Activated naive CD8-positive, alpha-beta T cell treated with anti-CD3 and anti-CD28 coated beads for 36 hours (primary cell): Measurements from ENCODE around the gene FGFRL1. TPM values are rescaled to one million over a fixed set of nuclear protein-coding genes. Genes with fewer than 3 reads are reported as not detected.

ENCODE experiments used
- DNase-seq: peaks from one replicate; pipeline ENCODE4 v3.0.0; 2021
- H3K27ac Mint-ChIP-seq: one replicate; pipeline ENCODE4 v1.8.0; 2022; ENCODE audit warnings: mild to moderate bottlenecking, moderate library complexity, mixed read lengths
- H3K27me3 Mint-ChIP-seq: one replicate; pipeline ENCODE4 v1.8.0; 2022; ENCODE audit warnings: mild to moderate bottlenecking, mixed read lengths
- H3K36me3 Mint-ChIP-seq: one replicate; pipeline ENCODE4 v1.8.0; 2021; ENCODE audit warnings: mild to moderate bottlenecking, mixed read lengths
- H3K4me1 Mint-ChIP-seq: one replicate; pipeline ENCODE4 v1.8.0; 2021; ENCODE audit warnings: mixed read lengths
- H3K4me3 Mint-ChIP-seq: one replicate; pipeline ENCODE4 v1.8.0; 2022; ENCODE audit warnings: mild to moderate bottlenecking, moderate library complexity, mixed read lengths
- H3K9me3 Mint-ChIP-seq: one replicate; pipeline ENCODE4 v1.8.0; 2022; ENCODE audit warnings: mixed read lengths
- total RNA-seq, 2 experiments: library from RNA; stranded (reverse); gene quantifications; one replicate each; pipeline ENCODE4 v1.2.3, GENCODE V29; 2021

Gene FGFRL1
- total RNA-seq, 2 experiments from 2014 or later = 17.0 to 17.2 TPM

DNA sequence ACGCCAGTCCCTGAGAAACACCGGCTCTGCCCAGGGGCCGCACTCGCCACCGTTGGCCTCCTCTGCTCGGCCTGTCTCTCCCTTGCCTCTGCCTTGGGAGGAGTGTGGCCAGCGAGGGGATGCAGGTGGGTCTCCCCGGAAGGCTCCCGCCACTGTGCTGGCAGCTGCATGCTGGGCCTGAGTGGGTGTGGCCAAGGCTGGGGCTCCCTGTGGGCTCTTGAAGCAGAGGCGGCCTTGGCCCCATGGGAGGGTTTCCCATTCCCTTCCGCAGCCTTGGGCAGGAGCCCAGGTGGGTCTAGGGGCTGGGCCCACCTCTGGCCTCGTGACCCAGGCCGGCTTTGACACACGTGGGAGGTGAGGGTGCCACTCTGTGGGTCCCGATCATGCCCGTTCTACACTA lies 19.1 kb downstream of the FGFRL1 start:
- Mint-ChIP-seq H3K4me1 (peaks cover 4% of the 10 kb centered on the region), H3K27ac (no peak overlapping the region), H3K9me3 (no peaks in the 10 kb centered on the region), H3K4me3 (no peak overlapping the region), H3K27me3 (no peaks in the 10 kb centered on the region), H3K36me3 (no peaks in the 10 kb centered on the region)
- DNase-seq = no peak

DNA sequence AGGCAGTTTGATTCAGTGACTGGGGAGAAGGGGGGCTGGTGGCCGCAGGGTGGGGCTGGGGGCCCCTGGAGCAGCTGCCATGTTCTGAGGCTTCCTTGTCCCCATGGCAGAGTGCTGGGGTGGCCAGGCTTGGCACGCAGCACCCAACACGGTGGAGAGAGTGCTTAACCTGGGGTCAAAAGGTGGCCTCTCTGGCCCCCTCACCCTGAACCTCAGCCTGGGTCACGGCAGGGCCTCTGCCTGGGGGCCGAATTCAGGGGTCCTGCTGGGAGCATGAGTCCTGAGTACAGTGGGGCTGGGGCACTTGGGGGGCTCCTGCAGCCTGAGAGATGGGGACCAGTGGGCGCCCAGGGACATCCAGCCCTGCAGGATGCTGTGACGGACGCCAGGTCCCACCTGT lies 19.9 kb downstream of the FGFRL1 start:
- Mint-ChIP-seq H3K9me3 (no peaks in the 10 kb centered on the region), H3K4me3 (no peak overlapping the region), H3K27ac (no peak overlapping the region), H3K27me3 (no peaks in the 10 kb centered on the region), H3K36me3 (no peaks in the 10 kb centered on the region), H3K4me1 (no peaks in the 10 kb centered on the region)
- DNase-seq = no peak

- Mint-ChIP-seq H3K9me3 (no peaks in the 10 kb centered on the region), H3K27ac (no peak overlapping the region), H3K4me1 (no peaks in the 10 kb centered on the region), H3K27me3 (no peaks in the 10 kb centered on the region), H3K36me3 (no peaks in the 10 kb centered on the region), H3K4me3 (no peak overlapping the region)
- no peak for DNase-seq
Measured at GRCh38 chr4:1031956-1032795, 20.8 kb downstream of the FGFRL1 start.

DNA sequence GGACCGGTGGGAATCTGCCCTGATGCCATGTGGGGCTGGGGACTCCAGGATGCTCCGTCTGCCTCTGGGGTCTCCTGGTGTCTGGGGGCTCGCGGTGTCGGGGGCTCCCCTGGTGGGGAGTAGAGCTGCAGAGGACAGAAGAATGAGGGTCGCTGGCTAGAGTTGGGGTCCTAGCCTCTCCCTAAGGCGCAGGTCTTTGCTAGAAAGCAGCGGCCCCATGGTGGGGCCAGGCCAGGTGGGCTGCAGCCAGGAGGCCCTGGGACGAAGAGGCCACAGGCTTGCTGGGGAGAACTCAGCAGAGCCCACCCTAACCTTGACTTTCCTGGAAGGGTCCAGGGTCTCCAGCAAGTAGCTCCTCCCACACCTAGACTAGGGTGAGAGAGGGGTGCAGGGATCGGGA lies 21.4 kb downstream of the FGFRL1 start:
- no peak overlapping the region for H3K27ac Mint-ChIP-seq
- H3K27me3 Mint-ChIP-seq = no peaks in the 10 kb centered on the region
- no peaks in the 10 kb centered on the region for H3K4me1 Mint-ChIP-seq
- no peaks in the 10 kb centered on the region for H3K9me3 Mint-ChIP-seq
- H3K36me3 Mint-ChIP-seq = no peaks in the 10 kb centered on the region
- no peak for DNase-seq
- H3K4me3 Mint-ChIP-seq = no peak overlapping the region

- Mint-ChIP-seq H3K9me3 (no peaks in the 10 kb centered on the region), H3K4me3 (no peak overlapping the region), H3K36me3 (no peaks in the 10 kb centered on the region), H3K27me3 (no peaks in the 10 kb centered on the region), H3K4me1 (no peaks in the 10 kb centered on the region), H3K27ac (no peak overlapping the region)
- DNase-seq = no peak
Measured at GRCh38 chr4:1033840-1034551, 22.6 kb downstream of the FGFRL1 start.

GRCh38 chr4:1035510-1035909 lies 24.1 kb downstream of the FGFRL1 start:
- no peaks in the 10 kb centered on the region for H3K4me1 Mint-ChIP-seq
- no peak overlapping the region for H3K27ac Mint-ChIP-seq
- no peaks in the 10 kb centered on the region for H3K27me3 Mint-ChIP-seq
- H3K4me3 Mint-ChIP-seq = no peak overlapping the region
- H3K36me3 Mint-ChIP-seq = no peaks in the 10 kb centered on the region
- no peak for DNase-seq
- H3K9me3 Mint-ChIP-seq = no peaks in the 10 kb centered on the region

DNA sequence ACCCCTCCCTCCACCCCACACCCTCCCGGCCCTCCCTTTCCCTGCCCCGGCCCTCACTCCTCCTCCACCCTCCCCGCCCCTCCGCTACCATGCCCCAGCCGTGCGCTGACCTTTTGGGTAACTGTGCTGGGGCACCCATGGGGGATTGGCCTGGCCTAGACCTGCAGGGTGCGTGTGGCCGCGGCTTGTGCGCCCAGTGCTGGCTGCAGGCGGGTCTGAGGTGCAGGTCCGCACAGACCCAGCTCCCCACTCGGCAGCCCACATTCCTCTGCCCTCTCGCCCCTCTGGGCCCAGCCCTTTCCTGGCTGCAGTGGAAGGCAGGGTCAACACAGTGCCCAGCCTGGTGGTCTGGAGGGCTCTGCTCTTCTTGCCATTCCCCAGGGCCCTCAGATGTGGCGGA lies 24.7 kb downstream of the FGFRL1 start:
- no peak overlapping the region for H3K27ac Mint-ChIP-seq
- H3K9me3 Mint-ChIP-seq = no peaks in the 10 kb centered on the region
- no peaks in the 10 kb centered on the region for H3K4me1 Mint-ChIP-seq
- DNase-seq = no peak
- no peaks in the 10 kb centered on the region for H3K27me3 Mint-ChIP-seq
- no peak overlapping the region for H3K4me3 Mint-ChIP-seq
- no peaks in the 10 kb centered on the region for H3K36me3 Mint-ChIP-seq

DNA sequence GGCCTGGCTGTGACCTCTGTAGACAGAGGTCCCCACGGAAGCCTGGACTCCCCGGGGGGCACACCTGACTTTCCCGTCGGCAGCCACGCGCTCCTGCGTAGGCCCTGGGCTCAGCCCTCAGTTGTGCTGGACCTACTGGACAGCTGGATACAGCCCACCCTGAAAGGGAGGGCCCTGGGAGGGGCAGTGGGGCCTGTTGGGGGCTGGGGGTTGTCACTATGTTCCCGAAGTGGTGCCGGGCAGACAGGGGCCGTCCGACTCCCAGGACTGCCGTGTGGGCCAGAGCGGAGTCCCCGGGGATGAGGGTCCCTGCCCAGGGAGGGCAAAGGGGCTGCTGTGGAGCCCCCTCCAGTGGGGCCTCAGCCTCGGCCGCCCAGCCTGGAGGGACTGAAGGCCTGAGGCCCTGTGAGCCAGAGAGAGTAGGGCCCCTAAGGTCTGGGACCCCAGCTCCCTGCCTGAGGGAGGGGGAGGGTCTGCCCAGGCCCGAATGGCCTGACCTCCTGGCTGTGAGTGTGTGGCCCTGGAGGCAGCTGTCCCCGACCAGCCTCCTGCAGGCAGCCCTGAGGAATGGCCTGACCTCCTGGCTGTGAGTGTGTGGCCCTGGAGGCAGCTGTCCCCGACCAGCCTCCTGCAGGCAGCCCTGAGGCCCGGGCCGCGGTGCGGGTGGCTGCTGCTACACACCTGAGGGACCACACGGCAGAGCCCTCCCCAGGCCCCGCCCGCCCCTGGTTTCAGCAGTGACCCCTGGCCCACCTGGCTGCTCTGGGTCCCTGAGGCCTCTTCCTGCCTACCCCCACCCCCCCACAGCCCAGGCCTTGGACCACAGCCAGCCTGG lies 25.8 kb downstream of the FGFRL1 start:
- H3K27me3 Mint-ChIP-seq = no peaks in the 10 kb centered on the region
- no peak for DNase-seq
- no peak overlapping the region for H3K4me3 Mint-ChIP-seq
- no peaks in the 10 kb centered on the region for H3K36me3 Mint-ChIP-seq
- no peaks in the 10 kb centered on the region for H3K9me3 Mint-ChIP-seq
- no peaks in the 10 kb centered on the region for H3K4me1 Mint-ChIP-seq
- no peak overlapping the region for H3K27ac Mint-ChIP-seq

- Mint-ChIP-seq H3K36me3 (no peaks in the 10 kb centered on the region), H3K27me3 (peaks cover 2% of the 10 kb centered on the region), H3K4me3 (no peak overlapping the region), H3K9me3 (no peaks in the 10 kb centered on the region), H3K4me1 (no peaks in the 10 kb centered on the region), H3K27ac (no peak overlapping the region)
- DNase-seq = no peak
Measured at GRCh38 chr4:1038948-1039492, 27.6 kb downstream of the FGFRL1 start.

DNA sequence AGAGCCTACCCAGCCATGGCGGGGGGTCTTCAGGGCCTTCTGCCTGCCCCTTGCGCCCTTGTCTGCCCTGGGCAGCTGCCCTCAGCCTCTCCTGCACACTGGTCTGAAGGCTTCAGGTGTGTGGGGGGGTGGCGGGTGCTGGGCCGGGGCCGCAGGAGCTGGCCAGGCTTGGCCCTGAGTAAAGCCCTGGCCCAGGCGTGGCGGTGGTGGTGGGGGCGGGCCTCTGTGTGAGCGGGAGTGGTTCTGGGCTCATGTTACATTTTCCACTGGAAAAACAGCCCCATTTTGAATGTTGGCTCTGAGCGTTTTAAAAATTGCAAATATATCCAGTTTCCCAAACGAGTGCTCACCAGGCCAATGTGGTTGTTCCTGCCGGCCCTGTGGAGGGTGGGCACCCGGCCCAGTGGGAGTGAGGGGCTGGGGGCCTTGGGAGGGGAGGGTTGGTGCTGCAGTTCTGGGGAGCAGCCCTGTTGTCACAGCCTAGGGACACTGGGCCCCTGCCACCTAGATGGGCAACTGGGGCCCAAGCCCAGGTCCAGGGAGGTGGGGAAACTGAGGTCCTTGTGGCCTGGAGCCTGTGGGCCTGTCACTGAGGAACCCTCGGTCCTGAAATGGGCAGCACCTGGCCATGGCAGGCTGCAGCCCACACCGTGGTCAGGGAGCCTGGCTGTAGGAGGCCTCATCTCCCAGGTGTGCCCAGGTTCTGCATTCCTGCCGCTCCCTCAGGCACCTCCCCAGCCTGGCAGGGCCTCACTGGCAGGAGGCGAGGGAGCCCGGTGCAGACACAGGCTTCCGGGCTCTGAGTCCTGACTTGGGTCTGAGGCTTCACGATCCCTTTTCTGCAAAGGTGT lies 28.3 kb downstream of the FGFRL1 start:
- Mint-ChIP-seq H3K9me3 (no peaks in the 10 kb centered on the region), H3K4me3 (no peak overlapping the region), H3K36me3 (no peaks in the 10 kb centered on the region), H3K27ac (no peak overlapping the region), H3K27me3 (peaks cover 6% of the 10 kb centered on the region), H3K4me1 (no peaks in the 10 kb centered on the region)
- DNase-seq = no peak

DNA sequence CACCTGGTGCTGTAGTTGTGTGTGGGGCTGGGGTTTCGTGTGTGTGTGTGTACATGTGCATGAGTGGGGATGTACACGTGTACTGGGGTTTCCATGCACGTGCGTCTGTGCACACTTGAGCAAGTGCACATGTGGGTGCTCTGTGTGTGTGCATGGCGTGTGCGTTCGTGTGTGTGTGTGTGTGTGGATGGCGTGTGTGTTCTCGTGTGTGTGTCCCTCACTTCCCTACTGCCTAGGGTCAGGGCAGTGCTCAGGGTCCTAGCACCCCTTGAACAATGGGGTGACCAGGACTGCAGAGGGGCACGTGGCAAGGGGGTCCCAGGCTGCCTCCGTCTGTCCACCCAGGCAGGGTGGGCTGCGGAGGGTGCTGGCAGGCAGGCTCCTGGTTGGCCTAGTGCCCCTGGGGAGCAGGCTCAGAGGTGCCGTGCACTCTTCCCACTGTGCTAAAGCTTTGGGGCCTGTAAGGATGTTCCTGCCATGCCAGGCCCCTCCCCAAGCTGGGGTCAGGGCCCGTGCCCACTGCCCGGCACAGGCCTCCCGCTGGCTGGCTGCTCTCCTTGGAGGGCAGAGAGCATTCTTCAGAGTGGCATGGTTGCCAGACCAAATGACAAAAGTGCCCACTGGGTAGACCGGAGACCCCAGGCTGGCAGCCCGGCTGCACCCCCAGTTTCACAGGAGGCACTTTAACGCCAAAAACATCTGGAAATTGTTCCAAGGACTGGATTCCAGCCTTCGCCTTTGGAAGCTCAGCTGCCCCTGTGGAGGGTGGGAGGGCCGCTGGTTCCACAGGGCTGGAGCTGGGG lies 29.1 kb downstream of the FGFRL1 start:
- peaks cover 13% of the 10 kb centered on the region for H3K27me3 Mint-ChIP-seq
- no peak for DNase-seq
- H3K4me3 Mint-ChIP-seq = no peak overlapping the region
- no peaks in the 10 kb centered on the region for H3K36me3 Mint-ChIP-seq
- H3K27ac Mint-ChIP-seq = no peak overlapping the region
- no peaks in the 10 kb centered on the region for H3K4me1 Mint-ChIP-seq
- H3K9me3 Mint-ChIP-seq = no peaks in the 10 kb centered on the region

DNA sequence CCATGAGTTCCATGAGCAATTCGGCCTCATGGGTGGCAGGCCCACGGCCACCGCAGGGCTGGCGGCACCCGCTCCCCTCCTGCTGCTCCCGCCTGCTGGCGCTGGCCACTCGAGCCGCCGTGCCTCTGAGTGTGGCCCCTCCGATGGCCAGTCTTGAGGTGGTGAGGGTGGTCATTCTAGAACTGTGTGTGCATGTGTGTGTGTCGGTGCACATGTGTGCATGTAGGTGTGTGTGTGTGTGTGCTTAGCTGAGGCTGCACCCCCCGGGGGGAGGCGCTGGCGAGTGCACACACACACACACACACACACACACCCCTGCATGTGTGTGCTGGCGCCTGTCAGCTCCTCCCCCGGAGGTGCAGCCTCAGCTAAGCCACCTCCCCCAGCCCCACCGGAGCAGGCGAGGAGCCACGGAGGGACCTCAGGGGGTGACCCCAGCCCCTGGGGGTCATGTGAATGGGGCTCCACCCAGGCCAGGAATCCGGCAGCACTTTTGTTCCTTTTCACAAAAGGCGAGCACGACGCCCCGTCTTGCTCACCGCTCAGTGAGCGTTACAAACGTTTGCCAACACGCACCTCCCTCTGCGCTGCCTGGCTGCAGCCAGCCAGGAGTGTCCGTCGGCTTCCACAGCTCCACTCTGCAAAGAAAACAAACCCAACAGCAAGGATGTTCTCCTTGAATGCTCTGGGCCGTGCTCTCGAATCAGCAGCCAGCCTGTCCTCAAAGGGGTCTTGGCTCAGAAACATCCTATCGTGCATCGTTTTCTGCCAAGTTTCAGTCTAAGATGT lies 29.9 kb downstream of the FGFRL1 start:
- DNase-seq = no peak
- H3K4me3 Mint-ChIP-seq = no peak overlapping the region
- H3K27me3 Mint-ChIP-seq = peaks cover 14% of the 10 kb centered on the region
- no peak overlapping the region for H3K27ac Mint-ChIP-seq
- no peaks in the 10 kb centered on the region for H3K36me3 Mint-ChIP-seq
- no peaks in the 10 kb centered on the region for H3K9me3 Mint-ChIP-seq
- no peaks in the 10 kb centered on the region for H3K4me1 Mint-ChIP-seq

GRCh38 chr4:1041936-1042330 lies 30.5 kb downstream of the FGFRL1 start:
- no peak overlapping the region for H3K27ac Mint-ChIP-seq
- H3K36me3 Mint-ChIP-seq = no peaks in the 10 kb centered on the region
- no peak overlapping the region for H3K4me3 Mint-ChIP-seq
- H3K9me3 Mint-ChIP-seq = no peaks in the 10 kb centered on the region
- no peak for DNase-seq
- H3K27me3 Mint-ChIP-seq = peaks cover 18% of the 10 kb centered on the region
- H3K4me1 Mint-ChIP-seq = no peaks in the 10 kb centered on the region
